MM.1S (cell line): ENCODE results near the gene GSTM2.

Source experiments
- DNase-seq: peaks from one replicate; pipeline ENCODE4 v3.0.0-alpha.2; 2015
- H2AFZ ChIP-seq: fragments of 300-600 bp; sonication (generic); 2 replicates; pipeline ENCODE4 v1.6.0; 2016; ENCODE audit warnings: antibody characterized with exemption, low read length
- H3F3A ChIP-seq: fragments of 300-600 bp; sonication (generic); 2 replicates; pipeline ENCODE4 v1.6.1; 2016; ENCODE audit warnings: mild to moderate bottlenecking, antibody characterized with exemption, low read length, moderate library complexity, mixed read lengths; ENCODE audit not compliant: insufficient read depth
- H3K27ac ChIP-seq: fragments of 300-600 bp; sonication (generic); 2 replicates; pipeline ENCODE4 v1.5.1; 2016; ENCODE audit warnings: mild to moderate bottlenecking, low read length
- H3K27me3 ChIP-seq: fragments of 300-600 bp; sonication (generic); replicated peaks from 2 replicates; pipeline ENCODE4 v1.6.0; 2016; ENCODE audit warnings: low read length; ENCODE audit not compliant: insufficient read depth
- H3K36me3 ChIP-seq: fragments of 300-600 bp; sonication (generic); replicated peaks from 2 replicates; pipeline ENCODE4 v1.6.1; 2016; ENCODE audit warnings: mild to moderate bottlenecking, low read length, mixed read lengths; ENCODE audit not compliant: insufficient read depth
- H3K4me1 ChIP-seq: fragments of 300-600 bp; sonication (generic); 2 replicates; pipeline ENCODE4 v1.6.1; 2016; ENCODE audit warnings: low read length, mixed read lengths
- H3K4me2 ChIP-seq: fragments of 300-600 bp; sonication (generic); 2 replicates; pipeline ENCODE4 v1.6.0; 2016; ENCODE audit warnings: low read depth, low read length
- H3K4me3 ChIP-seq: fragments of 300-600 bp; sonication (generic); 2 replicates; pipeline ENCODE4 v1.5.1; 2016; ENCODE audit warnings: low read length, mixed read lengths
- H3K79me2 ChIP-seq: fragments of 300-600 bp; sonication (generic); 2 replicates; pipeline ENCODE4 v1.6.1; 2016; ENCODE audit warnings: mixed run types, low read length, mixed read lengths
- H3K9ac ChIP-seq: fragments of 300-600 bp; sonication (generic); 2 replicates; pipeline ENCODE4 v1.6.1; 2016; ENCODE audit warnings: low read length, mixed read lengths
- H3K9me2 ChIP-seq: fragments of 300-600 bp; sonication (generic); replicated peaks from 2 replicates; pipeline ENCODE4 v1.6.1; 2016; ENCODE audit warnings: mild to moderate bottlenecking, low read length, mixed read lengths; ENCODE audit not compliant: insufficient read depth
- H3K9me3 ChIP-seq: fragments of 300-600 bp; sonication (generic); replicated peaks from 2 replicates; pipeline ENCODE4 v1.6.1; 2016; ENCODE audit warnings: mild to moderate bottlenecking, low read length, mixed read lengths; ENCODE audit not compliant: insufficient read depth
- H4K20me1 ChIP-seq: fragments of 300-600 bp; sonication (generic); 2 replicates; pipeline ENCODE4 v1.6.1; 2016; ENCODE audit warnings: mild to moderate bottlenecking, low read length, moderate library complexity, mixed read lengths; ENCODE audit not compliant: insufficient read depth
- EZH2 ChIP-seq: fragments of 300-600 bp; sonication (generic); optimal IDR thresholded peaks from 2 replicates; pipeline ENCODE3; 2017; ENCODE audit warnings: low read depth, mild to moderate bottlenecking, antibody characterized with exemption, low read length, mixed read lengths
- EZH2phosphoT487 ChIP-seq: fragments of 300-600 bp; sonication (generic); IDR thresholded peaks from 2 replicates; pipeline ENCODE4 v1.6.1; 2018; ENCODE audit warnings: antibody characterized with exemption, low read length
- TF ChIP-seq, protein P1 (sequence below): fragments of 300-600 bp; sonication (generic); IDR thresholded peaks from 2 replicates; pipeline ENCODE4 v1.5.1; 2016; ENCODE audit warnings: antibody characterized with exemption, low read length, mixed read lengths

GSTM2 gene

DNA sequence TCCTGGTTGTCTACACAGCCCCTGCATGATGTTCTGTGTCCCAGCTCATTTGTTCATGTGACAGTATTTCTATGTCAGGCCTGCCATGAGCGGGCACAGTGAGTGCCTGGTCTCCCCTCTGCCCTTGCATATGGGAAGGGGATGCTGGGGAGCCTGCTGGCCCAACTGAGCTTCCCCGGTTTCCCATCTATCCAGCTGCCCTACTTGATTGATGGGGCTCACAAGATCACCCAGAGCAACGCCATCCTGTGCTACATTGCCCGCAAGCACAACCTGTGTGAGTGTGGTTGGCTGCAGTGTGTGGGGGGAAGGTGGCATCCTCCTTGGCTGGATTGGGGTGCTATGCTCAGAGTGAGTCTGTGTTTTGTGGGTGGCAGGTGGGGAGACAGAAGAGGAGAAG lies 10.5 kb upstream of the GSTM2 start:
- TF ChIP-seq EZH2 (no peak), EZH2phosphoT487 (no peak)
- TF ChIP-seq, protein P1, sequence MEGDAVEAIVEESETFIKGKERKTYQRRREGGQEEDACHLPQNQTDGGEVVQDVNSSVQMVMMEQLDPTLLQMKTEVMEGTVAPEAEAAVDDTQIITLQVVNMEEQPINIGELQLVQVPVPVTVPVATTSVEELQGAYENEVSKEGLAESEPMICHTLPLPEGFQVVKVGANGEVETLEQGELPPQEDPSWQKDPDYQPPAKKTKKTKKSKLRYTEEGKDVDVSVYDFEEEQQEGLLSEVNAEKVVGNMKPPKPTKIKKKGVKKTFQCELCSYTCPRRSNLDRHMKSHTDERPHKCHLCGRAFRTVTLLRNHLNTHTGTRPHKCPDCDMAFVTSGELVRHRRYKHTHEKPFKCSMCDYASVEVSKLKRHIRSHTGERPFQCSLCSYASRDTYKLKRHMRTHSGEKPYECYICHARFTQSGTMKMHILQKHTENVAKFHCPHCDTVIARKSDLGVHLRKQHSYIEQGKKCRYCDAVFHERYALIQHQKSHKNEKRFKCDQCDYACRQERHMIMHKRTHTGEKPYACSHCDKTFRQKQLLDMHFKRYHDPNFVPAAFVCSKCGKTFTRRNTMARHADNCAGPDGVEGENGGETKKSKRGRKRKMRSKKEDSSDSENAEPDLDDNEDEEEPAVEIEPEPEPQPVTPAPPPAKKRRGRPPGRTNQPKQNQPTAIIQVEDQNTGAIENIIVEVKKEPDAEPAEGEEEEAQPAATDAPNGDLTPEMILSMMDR = no peak
- H3K9ac ChIP-seq = no peak overlapping the region
- H3K9me2 ChIP-seq = no peaks in the 10 kb centered on the region
- H4K20me1 ChIP-seq = no peaks in the 10 kb centered on the region
- no peak overlapping the region for H2AFZ ChIP-seq
- H3K27ac ChIP-seq = no peak overlapping the region
- H3K27me3 ChIP-seq = no peaks in the 10 kb centered on the region
- H3K4me2 ChIP-seq = no peak overlapping the region
- no peak for DNase-seq
- H3K79me2 ChIP-seq = no peaks in the 10 kb centered on the region
- H3K9me3 ChIP-seq = no peaks in the 10 kb centered on the region
- H3F3A ChIP-seq = no peaks in the 10 kb centered on the region
- H3K4me3 ChIP-seq = no peak overlapping the region
- H3K4me1 ChIP-seq = no peaks in the 10 kb centered on the region
- no peaks in the 10 kb centered on the region for H3K36me3 ChIP-seq

DNA sequence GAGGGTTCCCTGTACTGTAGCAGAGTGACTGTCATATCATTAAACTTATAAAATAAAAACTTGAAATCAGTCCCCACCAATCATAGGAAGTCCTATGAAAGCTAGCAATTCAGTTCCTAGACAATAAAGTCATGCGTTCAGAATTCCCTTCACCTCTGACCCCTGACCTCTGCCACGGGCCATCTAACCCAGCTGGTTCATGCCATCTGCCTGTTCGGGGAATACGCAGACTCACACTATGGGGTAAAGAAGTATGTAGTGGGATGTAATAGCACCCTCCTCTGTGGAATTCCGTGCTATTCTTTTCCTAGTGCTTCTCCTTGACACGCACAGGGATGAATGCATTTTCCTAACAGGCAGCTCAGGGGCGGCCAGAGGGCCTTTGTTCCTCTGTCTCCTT lies 9.9 kb upstream of the GSTM2 start:
- H3K9me2 ChIP-seq = no peaks in the 10 kb centered on the region
- H3K9me3 ChIP-seq = no peaks in the 10 kb centered on the region
- H3K27ac ChIP-seq = no peak overlapping the region
- TF ChIP-seq, protein P1 = no peak
- TF ChIP-seq EZH2phosphoT487 (no peak), EZH2 (no peak)
- H3K79me2 ChIP-seq = no peaks in the 10 kb centered on the region
- H3K9ac ChIP-seq = no peak overlapping the region
- H3F3A ChIP-seq = no peaks in the 10 kb centered on the region
- H2AFZ ChIP-seq = no peak overlapping the region
- DNase-seq = no peak
- H4K20me1 ChIP-seq = no peaks in the 10 kb centered on the region
- H3K36me3 ChIP-seq = no peaks in the 10 kb centered on the region
- no peak overlapping the region for H3K4me2 ChIP-seq
- H3K4me1 ChIP-seq = no peaks in the 10 kb centered on the region
- H3K4me3 ChIP-seq = no peak overlapping the region
- H3K27me3 ChIP-seq = no peaks in the 10 kb centered on the region

DNA sequence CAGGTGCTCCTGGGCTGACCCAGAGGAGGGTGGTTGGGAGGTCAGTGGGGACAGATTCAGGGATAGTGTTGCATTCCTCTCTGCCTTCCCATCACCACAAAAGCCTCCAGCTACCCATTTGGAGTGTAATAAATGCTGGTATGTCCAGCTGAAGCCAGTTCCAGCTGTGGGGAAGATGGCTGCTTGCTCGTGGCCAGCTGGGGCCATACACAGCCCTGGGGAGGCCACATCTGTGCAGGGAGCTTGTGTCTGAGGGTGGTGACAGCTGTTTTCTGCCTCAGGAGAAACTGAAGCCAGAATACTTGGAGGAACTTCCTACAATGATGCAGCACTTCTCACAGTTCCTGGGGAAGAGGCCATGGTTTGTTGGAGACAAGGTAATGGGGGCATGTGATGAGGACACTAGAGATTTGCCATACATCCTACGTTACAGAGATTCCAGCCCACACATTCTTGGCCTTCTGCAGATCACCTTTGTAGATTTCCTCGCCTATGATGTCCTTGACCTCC lies 9.3 kb upstream of the GSTM2 start:
- TF ChIP-seq EZH2phosphoT487 (no peak), EZH2 (no peak)
- TF ChIP-seq, protein P1 = no peak
- H3K9me2 ChIP-seq = no peaks in the 10 kb centered on the region
- H2AFZ ChIP-seq = no peak overlapping the region

More for the DNA sequence above, 9.3 kb upstream of the GSTM2 start:
- H3K36me3 ChIP-seq = no peaks in the 10 kb centered on the region
- H3F3A ChIP-seq = no peaks in the 10 kb centered on the region
- H3K27me3 ChIP-seq = no peaks in the 10 kb centered on the region
- H3K4me2 ChIP-seq = no peak overlapping the region
- no peak overlapping the region for H3K9ac ChIP-seq
- no peaks in the 10 kb centered on the region for H3K9me3 ChIP-seq
- no peak overlapping the region for H3K4me3 ChIP-seq
- no peak for DNase-seq
- H3K79me2 ChIP-seq = no peaks in the 10 kb centered on the region
- no peaks in the 10 kb centered on the region for H3K4me1 ChIP-seq
- H4K20me1 ChIP-seq = no peaks in the 10 kb centered on the region
- no peak overlapping the region for H3K27ac ChIP-seq
